ENCODE data around the gene FIS1.
A peak's percentile ranks its signal among the peaks of the same experiment; 100 is the strongest.
"Not testable (repeated sequence)": the region's sequence is repeated elsewhere in the genome, so short reads cannot be mapped to it uniquely, and the experiment has no call there.

The FIS1 gene

DNA sequence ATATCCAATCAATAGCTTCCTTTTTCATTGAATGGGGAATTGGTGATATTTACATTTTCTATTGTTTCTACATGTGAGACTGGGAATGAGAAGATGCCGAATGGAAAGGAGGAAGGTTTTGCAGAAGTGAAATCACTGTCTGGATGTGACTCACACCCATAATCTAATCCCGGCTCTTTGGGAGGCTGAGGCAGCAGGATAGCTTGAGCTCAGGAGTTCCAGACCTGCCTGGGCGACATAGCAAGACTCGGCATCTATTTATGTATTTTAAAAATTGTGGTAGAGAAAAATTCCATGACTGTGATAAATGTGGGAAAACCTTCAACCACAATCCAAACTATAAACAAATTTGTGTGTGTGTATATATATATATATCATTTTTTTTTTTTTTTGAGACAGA is 10.9 kb upstream of the FIS1 start:
- DNase-seq = peak; percentile 51

DNA sequence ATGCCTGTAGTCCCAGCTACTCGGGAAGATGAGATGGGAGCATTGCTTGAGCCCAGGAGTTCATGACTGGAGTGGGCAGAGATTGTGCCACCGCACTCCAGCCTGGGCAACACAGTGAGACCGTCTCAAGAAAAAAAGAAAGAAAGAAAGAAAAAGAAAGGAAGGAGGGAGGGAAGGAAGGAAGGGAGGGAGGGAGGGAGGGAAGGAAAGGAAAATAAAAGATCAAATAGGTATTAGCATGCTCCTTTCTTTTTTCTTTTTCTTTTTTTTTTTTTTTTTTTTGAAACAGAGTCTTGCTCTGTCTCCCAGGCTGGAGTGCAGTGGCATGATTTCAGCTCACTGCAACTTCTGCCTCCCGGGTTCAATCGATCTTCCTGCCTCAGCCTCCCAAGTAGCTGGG is 8.3 kb upstream of the FIS1 start:
- DNase-seq = not testable (repeated sequence)

DNA sequence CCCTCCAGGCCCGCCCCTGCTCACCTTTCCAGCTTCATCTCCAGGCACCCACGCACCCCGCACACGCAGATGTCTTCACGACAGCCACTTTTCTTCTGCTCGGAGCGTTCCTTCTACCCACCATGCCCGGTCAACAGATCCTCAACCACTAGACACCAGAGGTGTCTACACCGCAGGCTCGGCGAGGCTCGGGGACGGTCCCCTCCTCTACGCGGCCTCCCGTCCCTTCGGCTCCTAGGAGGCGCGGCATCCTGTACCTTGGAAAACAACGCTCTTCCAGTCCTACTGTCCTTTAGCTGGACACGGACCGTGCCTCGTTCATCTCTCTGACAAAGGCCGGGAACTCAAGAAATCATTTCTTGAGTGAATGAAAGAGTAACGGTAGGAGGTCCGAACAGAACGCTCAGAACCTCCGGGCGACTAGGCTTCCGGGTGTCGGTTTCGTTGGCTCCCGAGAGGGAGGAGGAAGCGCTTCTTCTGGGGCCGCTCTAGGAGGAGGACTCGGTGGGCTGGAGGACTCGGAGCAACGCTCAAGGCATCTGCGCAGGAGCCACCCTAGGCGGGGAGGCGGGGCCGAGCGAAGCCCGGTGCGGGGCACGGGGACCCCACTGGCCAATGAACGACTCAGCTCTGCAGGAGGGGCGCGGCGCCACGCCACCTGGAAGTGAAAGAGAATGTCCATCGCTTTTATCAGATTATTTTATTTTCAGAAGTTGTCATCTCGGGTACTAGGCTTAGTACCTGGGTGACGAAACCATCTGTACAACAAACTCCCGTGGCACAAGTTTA is 7.2 kb upstream of the FIS1 start:
- peak; percentile 98 for DNase-seq

DNA sequence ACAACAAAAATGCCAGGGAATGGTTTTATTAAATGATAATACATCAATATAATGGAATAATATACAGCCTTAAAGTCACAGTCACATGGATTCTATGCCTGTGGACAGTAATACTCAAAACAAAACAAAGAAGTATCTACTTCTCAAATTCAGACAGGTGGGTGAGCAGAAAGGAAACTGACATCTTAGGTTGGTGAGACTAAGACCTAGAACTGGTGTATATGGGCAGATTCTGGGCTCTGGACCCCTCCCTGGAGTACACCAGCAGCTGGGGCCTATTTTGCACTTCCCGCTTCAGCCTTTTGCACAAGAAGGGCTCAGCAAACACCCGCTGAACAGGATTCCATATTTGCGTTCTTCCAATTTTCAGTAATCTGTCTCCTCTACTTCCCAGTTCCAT is 5.4 kb upstream of the FIS1 start:
- peak; percentile 12 for DNase-seq

DNA sequence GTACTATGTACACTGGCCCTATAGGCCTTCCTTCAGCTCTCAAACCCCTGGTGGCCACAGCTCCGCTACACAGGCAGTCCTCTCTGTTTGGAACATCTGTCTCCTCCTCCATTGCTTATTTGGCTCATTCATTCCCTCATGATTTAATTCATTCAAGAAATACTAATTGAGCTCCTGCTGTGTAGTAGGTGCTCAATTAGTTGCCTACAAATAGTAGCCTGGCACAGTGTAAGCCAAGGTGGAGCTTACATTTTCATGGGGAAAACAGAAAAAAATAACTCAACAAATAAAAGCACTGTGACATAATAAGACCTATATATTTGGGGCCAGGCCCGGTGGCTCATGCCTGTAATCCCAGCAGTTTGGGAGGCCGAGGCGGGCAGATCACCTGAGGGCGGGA is 3.4 kb upstream of the FIS1 start:
- no peak for DNase-seq

DNA sequence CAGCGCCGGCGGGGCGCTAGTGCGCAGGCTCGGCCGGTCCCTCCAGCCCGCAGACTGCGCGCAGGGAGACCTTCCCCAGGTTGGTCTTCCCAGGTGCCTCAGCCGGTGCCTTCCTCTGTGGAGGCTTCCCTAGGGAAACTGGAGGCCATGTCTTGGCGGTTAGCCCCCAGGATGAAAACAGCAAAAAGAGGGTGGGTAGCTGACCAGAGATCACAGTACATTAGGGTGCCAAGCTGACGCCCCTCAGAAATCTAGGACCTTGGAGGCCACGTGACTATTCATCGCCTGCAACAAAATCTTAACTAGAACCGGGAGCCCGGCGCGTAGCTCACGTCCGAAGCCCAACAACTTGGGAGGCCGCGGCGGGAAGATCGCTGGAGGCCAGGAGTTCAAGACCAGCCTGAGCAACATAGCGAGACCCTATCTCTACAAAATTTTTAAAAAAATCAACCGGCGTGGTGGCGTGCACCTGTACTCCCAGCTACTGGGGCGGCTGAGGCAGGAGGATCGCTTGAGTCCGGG is 327 bp upstream of the FIS1 start:
- DNase-seq = no peak

DNA sequence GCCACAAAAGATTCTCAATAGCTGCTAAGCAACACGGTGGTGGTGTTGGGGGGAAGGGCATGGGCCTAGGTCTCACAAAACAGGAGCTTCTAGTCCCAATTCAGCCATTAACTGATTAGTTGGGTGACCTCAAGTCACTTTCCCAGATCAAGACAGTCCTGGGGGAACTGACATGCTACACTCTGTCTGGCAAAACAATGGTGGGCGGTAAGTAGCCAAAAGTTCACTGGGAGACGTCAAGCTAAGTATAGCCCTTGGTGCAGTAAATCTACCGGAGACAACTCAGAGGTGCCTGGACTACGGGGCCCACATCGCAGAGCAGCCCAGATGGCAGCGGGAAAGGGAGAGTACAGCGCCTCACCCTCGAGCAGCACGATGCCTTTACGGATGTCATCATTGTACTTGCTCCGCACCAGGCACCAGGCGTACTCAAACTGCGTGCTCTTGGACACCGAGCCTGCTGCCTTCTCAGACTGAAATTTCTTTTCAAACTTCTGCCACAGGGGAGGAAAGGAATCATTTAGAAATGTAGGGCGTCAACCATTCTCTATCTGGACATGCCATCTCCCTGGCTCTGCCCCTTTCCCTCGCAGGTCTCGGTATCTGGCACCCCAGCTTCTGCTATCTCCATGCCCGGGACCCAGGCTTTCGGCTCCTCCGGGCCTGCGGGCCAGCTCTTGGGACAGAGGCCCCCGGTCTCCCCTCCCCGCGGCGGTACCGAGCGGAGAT is 1.1 kb downstream of the FIS1 start:
- peak; percentile 30 for DNase-seq

DNA sequence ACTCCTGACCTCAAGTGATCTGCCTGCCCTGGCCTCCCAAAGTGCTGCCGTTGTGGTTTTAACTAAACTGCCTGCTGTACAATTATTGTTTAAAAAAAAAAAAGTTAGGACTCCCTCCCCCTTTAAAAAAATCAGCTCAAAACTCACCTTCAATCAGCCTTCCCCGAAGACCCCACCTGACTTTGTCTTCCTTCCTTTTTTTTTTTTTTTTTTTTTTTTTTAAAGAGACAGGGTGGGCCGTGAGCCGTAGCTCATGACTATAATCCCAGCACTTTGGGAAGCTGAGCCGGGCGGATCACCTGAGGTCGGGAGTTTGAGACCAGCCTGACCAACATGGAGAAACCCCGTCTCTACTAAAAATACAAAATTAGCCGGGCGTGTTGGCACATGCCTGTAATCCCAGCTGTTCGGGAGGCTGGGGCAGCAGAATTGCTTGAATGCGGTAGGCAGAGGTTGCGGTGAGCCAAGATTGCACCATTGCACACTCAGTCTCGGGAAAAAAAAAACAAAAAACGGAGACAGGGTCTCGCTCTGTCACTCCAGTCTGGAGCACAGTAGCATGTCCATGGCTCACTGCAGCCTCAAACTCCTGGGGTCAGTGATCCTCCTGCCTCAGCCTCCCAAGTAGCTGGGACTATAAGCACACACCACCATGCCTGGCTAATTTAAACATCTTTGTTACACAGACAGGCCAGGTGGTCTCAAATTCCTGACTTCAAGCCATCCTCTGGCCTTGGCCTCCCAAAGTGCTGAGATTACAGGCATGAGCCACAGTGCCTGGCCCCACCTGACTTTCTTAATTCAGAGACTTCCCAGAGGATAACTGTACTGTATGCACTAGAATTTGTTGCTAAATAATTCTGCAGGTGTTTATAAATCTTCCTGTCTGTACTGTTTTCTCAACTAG is 3.2 kb downstream of the FIS1 start:
- peak; percentile 84 for DNase-seq

DNA sequence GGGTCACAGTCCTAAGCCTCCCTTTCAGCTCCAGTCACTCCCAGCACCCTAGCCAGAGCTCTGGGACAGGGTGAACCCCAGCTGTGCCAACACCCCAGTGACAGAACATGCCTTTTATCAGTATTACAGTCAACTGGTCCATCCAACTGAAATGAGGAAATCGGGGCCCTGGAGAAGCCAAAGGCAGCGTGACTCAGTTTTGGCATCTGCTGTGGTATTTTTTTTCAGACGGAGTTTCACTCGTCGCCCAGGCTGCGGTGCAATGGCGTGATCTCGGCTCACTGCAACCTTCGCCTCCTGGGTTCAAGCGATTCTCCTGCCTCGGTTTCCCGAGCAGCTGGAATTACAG is 3.9 kb downstream of the FIS1 start:
- DNase-seq = peak; percentile 92

DNA sequence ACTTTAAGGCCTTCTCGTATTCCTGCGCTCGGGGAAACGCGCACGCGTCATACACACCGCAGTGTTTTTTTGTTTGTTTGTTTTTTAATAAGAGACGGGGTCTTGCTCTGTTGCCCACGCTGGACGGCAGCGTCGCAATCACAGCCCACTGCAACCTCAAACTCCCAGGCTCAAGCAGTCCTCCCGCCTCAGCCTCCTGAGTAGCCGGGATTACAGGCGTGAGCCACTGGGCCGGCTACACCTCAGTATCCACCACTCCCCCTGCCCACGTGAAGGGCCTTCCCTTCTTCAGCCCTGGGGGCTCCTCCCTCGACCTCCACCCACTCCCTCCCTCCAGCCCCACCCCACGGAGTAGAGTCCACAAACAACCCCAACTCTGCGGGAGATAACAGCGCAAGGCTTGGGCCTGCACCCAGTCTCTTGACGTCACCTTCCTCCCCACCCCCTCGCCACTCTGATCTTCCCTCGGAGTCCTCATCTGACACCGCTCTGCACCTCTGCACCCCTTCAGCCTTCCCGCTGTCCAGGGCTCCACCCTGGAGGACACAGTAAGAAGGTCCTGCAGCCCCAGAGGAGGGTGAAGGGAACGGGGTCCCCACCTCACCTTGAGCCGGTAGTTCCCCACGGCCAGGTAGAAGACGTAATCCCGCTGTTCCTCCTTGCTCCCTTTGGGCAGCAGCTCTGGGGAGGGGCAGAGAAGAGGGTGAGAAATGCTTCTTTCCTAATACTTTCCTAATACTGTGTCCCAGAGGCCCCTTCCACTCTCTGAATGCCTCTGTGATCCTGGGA is 4.5 kb downstream of the FIS1 start:
- DNase-seq = no peak

DNA sequence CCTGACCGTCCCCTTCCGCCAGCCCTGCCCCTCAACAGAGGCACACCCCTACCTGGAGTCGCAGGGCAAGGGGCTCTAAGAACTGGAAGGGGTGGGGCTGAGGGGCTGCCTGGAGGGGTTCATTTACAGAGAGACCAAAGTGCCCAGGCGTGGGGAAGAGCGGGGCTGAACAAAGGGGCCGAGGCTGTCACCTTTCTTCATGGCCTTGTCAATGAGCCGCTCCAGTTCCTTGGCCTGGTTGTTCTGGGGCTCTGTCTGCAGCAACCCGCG is 5.0 kb downstream of the FIS1 start:
- DNase-seq = no peak

DNA sequence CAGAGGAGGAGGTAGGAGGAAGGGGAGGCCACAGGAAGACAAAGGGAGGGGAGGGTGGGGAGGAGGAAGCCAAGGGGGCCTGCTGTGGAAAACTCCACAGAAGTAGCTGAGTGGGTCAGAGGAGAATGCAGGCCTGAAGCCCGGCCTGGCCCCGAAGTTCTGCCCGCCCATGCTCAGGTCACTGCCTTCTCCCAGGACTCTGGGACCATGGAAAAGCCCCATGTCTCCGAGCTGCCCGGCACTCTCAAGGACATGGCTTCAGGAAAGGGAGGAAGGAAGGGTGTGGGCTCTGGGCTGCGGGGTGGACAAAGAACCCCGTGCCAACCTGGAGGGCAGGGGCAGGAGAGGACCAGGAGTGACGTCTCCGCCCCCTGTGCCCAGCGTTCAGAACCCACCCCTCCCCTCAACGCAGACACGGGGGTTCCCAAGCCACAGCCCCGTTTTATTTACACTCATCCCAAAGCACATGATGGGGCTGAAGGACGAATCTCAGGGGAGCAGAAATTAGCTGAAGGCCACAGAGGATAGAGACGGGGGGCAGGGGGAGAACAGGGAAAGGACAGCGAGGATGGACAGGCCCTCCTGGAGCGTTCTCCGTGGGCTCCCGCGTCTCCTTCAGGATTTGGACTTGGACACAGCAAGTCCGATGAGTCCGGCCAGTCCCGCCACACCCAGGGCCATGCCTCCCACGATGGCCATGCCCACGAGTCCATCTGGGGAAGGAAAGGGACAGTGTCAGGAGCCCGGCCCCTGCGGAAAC is 5.5 kb downstream of the FIS1 start:
- DNase-seq = no peak

DNA sequence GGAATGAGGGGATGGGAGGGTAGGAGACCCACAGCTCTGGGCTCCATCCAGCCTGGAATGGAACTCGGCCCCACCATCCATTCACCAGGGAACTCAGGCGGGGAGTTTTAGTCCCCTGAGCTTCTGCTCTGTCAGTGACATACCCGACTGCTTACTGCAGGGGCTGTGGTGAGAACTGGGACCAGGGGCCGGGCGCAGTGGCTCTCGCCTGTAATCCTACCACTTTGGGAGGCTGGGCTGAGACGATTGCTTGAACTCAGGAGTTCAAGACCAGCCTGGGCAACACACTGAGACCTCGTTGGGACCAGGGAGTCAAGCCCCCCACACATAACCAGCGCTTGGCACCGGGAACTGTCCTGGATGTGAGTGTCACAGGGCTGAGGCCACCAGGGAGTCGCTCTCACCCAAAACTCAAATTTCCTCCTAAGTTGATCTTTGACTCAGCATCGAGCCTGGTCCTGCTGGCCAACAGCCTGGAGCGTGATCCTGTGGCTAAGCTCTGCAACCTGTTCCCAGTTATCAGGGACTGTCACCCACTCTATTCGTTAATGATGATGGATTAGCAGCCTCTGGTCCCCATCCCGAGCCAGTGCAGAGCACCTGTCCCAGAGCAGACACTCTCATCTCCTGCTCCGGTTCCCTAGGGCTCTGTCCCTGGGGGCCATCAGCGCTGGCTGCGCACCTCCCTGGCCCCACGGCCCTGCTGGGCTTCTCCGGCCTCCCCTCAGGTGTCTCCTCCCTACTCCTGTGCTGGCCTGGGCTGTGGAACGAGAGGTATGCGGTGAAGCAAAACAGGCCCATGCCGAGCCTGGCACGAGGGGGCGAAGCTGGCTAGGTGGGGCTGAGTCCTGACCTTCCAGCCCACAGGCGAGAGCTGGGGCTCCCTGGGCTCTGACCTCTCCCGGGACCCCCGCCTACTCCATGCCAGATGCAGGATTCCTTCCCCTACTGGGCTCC is 6.4 kb downstream of the FIS1 start:
- DNase-seq = no peak

DNA sequence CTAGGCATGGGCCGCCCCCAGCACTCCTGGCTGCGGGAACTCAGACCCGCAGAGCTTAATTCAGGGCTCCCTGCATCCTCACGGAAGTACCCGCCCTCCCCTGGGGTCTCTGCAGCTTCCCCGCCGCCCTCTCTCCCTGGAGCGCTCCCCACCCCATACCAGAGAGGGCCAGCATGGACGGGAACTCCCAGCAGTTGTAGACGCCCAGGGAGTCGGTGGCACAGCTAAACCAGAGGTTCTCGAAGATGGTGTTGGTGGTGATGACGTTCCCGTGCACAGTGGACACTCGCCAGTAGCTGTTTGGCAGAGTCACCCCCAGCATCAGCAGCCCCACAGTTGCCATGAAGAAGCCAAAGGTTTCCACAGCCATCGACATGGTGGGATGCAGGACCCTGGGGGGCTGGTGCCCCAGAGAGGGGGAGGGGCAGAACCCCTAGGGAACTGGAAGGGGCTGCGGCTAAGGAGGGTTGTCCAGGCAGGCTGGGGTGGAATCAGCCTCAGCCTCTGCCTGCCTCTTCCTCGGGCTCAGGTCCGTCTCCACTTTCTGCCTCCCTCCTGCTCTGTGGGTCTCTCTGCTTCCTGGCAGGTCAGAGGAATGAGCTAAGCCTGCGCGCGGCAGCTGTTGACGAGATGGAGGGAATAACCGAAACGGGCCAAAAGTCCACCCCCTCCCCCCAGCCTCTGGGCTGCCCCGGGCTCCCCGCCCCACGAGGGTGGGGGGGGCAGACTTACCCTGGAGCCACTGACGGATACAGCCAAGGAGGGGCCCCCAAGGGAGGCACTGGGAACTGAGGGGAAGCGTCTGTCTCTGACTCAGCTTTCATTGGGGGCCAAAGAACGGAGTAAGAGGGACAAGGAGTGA is 7.4 kb downstream of the FIS1 start, which contains the start of gene CLDN15:
Gene CLDN15, minus strand, starts transcription at position 597 of the 862 bp plus-strand sequence. Its CDS starts 221 bp downstream, at position 376.
- DNase-seq = no peak

DNA sequence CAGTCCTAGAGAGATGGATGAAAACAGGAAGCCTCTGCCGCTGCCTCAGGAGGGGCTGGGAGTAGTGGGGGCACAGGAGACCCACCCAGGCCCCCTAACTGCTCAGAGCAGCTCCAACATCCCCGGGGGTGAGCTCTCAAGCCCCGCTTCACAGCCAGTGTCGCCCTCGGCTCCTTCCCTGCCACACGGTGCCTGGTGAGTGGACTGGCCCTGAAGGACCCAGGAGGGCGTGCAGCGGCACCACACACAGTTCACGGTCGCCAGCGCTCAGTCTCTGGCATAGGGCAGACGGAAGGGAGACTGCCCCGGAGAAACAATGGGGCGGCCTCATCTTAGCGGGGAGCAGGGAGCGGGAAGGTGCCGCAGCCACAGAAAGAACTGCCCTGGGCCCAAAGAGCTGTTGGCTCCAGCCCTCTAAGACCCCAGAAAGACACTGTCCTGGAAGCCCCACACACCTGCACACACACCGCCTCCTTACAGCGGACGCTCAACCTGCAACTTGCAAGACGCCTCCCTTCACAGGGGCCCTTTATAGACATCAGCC is 8.5 kb downstream of the FIS1 start:
- no peak for DNase-seq

DNA sequence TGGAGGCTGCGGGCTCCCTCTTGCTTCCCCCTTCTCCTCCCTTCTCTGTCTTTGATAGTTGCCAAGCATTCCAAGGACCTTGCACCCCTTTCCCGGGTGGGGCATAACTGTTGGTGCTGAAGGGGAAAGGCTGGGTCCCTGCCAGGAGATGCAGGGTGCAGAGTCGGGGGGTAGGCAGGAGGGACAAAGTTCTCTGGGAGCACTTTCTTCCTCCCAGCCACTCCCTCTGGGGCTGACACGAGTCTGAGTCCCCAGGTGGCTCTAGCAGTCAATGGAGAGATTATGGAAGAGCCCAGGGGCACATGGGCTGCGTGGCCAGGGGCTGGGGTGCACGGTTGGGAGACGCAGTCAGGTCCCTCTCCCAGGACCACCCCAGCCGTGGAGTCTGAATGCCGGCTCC is 9.4 kb downstream of the FIS1 start:
- DNase-seq = no peak

DNA sequence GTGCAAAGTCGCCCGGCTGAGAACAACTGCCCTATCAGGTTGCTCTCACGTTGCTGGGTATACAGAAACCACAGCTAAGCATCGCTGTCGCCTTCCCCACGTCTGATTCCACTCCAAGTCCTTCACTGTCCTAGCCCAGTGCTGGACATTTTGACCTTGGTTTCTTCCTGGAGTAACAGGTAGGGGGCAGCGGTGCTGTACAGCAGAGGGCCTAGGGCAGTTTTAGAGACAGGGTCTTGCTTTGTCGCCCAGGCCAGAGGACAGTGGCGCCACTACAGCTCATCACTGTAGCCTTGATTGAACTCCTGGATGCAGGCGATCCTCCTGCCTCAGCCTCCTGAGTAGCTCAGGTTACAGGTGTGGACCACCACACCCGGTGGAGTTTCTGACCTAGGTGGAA is 9.8 kb downstream of the FIS1 start:
- DNase-seq = no peak

DNA sequence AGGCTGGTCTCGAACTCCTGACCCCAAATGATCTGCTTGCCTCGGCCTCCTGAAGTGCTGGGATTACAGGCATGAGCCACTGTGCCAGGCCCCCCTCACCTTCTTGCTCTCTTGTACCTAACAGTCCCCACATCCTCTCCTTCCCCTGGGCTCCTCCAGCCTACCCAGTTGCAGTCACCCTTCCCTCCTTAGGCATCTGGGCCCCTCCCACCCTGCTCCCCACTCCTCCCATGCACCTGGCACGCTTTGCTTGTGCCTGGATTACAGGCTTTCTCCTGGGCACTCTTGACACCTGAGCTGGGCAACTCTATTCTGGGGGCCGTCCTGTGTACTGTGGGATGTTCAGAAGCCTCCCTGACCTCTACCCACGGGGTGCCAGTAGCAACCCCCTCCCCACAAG is 10.2 kb downstream of the FIS1 start:
- DNase-seq = no peak

DNA sequence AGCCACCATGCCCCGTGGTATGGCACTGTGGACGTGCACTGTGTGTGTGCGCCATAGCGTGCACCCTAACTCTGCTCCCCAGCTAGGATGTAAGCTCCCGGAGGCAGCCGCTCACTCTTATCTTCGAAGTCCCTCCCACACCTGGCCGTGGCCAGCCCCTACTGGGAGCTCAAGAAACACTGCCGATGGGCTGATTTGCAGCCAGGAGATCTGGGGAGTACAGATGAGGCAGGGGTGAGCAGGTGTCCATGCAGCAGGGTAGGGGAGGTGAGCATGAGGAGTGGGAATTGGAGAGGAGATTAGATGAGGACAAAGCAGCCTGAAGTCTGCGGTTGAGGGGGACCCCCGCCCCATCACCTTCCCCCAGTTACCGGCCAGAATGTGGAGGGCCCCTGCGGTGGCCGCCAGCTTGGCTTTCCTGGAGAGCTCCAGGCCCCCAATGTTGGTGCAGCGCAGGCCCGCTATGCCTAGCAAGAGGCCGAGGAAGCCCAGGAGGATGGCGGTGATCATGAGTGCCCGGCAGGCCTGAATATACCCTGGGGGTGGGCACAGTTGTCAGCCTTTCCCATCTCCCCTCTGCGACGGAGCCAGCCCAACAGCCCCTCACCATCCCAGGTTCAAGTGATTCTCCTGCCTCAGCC is 10.9 kb downstream of the FIS1 start:
- no peak for DNase-seq

All from MV-4-11 (cell line).